H54 (cell line): ENCODE measurements around the gene SMYD3.
"Not testable (repeated sequence)": the region's sequence is repeated elsewhere in the genome, so short reads cannot be mapped to it uniquely, and the experiment has no call there.

ENCODE experiments used
- DNase-seq: peaks from one replicate; pipeline ENCODE4 v3.0.0; 2011; ENCODE audit warnings: low spot score, mixed read lengths; ENCODE audit not compliant: insufficient read length
- FAIRE-seq: peaks from 3 replicates; lab custom pipeline; 2011; peaks lifted over from hg19 to GRCh38; lab: Jason Lieb, UNC
- POLR2A ChIP-seq: IDR thresholded peaks from 2 replicates; pipeline ENCODE4 v1.6.1; 2011; ENCODE audit warnings: low read depth, mild to moderate bottlenecking, low read length

Gene SMYD3

DNA sequence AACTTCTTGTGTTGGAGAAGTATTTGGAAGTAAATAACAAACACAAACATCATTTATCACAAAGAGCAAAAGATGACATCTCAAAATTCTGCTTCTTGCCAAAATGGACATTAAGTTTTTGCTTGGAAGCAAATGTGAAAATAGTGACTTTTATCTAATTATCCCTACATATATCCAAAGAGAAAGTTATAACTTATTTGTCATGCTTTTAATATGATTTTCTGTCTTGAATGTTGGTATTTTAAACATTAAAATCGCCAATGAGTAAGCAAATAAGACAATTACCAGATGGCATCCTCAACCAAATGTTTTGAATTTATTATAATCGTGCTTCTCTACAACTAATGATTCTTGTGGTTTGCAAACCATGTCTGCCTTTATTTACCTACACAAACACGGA lies 758.0 kb downstream of the SMYD3 start:
- no peak for TF ChIP-seq POLR2A
- FAIRE-seq: no peak
- DNase-seq: no peak

DNA sequence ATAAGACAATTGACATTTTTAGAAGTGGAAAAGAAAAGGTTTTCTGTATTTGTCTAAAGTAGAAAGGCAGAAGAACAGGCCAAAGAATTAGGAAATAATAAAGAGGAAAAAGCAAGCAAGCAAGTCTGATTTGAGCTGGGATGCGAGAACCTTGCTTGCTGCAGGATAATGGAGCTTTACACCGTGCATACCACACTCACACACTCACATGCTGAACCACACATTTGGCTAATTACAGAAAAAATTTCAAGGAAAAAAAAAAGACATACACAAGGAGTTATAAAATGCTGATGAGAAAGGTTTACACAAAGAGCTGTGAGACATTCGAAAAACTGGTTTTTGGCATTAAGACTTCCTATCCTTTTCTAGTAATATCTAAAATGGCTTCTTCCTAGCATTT lies 758.4 kb downstream of the SMYD3 start:
- DNase-seq (no peak), FAIRE-seq (no peak)
- TF ChIP-seq POLR2A: no peak

DNA sequence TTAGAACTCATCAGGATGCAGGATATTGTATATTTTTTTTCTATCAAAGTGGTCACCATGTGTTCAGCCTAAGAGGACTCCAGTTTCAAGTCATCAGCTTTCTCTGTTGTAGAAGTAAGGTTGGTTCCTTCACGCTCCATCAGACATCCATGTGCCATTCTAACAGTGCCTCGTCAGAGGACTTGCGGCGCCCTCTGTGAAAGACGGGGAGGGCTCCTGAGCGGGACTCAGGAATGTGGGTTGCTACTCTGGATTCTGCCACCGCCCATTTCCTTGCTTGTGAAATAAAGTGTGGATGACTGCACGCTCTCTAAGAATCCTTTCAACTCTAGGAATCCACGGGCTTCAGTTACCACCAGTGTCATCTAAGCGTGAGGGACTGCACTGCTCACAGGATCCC lies 758.8 kb downstream of the SMYD3 start:
- DNase-seq (no peak), FAIRE-seq (no peak)
- TF ChIP-seq POLR2A: no peak

DNA sequence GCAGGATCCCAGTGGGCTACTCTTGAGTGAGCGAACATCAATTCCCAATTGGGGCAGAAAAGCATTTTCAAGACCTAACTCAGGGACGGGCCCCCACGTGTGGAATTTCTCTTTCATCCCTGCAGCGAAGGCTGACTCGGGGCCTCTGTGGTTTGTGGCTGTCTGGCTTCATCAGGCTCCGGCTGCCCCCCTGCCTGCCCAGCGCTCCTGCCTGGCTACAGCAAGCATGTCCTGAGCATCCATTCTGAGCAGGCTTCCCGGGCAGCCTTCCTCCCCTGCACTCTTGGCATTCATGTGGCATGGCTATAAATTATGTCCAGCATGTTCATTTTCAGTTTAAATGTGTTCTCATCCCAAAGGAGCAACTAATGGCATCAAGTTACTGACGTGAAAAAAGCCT lies 764.2 kb downstream of the SMYD3 start:
- FAIRE-seq (no peak), DNase-seq (no peak)
- TF ChIP-seq POLR2A: no peak

DNA sequence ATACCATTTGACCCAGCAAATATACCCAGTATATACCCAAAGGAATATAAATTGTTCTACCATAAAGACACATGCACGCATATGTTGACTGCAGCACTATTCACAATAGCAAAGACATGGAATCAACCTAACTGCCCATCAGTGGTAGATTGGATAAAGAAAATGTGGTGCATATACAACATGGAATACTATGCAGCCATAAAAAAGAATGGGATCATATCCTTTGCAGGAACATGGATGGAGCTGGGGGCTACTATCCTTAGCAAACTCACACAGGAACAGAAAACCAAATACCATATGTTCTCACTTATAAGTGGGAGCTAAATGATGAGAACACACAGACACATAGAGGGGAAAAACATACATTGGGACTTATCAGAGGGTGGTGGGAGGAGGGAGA lies 766.7 kb downstream of the SMYD3 start:
- not testable (repeated sequence) for FAIRE-seq, DNase-seq

DNA sequence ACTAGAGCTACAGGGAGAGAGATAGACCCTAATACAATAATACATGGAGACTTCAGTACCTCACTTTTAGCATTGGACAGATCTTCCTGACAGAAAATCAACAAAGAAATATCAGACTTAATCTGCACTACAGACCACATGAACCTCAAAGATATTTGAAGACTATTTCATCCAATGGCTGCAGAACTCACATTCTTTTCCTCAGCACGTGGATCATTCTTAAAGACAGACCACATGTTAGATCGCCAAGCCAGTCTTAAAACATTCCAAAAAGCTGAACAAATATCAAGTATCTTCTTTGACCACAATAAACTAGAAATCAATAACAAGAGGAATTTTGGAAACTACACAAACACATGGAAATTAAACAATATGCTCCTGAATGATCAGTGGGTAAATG lies 776.3 kb downstream of the SMYD3 start:
- FAIRE-seq: no peak
- no peak for TF ChIP-seq POLR2A
- no peak for DNase-seq

DNA sequence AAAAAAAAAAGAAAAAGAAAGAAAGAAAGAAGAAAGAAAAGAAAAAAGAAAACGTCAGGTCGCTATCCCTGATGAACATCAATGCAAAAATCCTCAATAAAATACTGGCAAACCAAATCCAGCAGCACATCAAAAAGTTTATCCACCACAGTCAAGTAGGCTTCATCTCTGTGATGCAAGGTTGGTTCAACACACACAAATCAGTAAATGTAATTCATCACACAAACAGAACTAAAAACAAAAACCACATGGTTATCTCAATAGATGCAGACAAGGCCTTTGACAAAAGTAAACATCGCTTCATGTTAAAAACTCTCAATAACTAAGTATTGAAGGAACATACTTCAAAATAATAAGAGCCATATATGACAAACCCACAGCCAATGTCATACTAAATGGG lies 779.0 kb downstream of the SMYD3 start:
- not testable (repeated sequence) for FAIRE-seq, DNase-seq

DNA sequence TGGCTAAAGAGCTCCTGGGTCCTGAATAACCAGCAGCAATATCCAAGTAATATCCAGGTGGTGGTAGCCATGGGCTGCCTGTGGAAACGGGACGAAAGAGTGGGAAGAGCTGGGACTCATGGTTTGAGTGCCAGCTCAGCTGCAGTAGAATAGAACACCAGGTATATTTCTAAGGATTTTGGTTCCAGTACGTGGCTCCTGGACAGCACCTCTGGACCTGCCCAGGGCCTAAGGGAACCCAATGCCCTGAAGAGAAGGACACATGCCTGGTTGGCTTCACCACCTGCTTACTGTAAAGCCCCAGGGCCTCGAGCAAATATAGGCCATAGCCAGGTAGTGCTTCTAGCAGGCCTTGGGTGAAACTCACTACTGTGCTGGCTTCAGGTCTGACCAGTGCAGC lies 785.6 kb downstream of the SMYD3 start:
- FAIRE-seq: no peak
- DNase-seq: no peak
- TF ChIP-seq POLR2A: no peak

DNA sequence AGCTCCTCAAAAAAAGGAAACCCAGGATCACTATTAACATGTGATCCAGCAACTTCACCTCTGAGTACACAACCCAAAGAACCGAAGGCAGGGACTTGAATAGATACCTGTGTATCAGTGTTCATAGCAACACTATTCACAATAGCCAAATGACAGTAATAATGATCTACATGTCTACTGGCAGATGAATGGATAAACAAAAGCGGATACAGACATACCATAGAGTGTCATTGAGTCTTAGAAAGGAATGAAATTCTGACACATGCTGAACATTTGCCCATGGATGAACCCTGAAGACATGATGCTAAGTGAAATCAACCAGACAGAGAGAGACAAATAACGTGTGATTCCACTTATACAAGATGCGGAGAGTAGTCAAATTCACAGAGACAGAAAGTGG lies 788.1 kb downstream of the SMYD3 start:
- TF ChIP-seq POLR2A: no peak
- no peak for FAIRE-seq

DNA sequence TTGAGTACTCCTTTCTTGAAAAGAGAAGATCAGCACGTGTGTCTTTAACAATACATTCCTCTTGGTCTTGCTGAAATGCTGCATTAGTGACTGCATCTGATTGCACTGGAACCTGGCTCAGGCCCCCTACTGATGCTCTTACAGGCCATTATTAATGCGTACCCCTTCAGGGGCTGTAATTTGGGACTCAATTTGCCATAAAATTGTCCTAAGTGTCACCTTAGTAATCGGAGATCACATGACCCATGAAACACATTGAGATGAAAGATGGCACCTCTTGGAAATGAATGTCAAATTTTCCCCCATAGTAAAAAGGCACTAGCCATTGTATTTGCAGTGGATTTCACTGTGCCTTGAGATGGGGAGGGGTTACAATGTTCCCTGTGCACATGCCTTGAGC lies 789.0 kb downstream of the SMYD3 start:
- no peak for FAIRE-seq
- DNase-seq: no peak
- TF ChIP-seq POLR2A: no peak

More for the DNA sequence above, 788.1 kb downstream of the SMYD3 start:
- DNase-seq: no peak

DNA sequence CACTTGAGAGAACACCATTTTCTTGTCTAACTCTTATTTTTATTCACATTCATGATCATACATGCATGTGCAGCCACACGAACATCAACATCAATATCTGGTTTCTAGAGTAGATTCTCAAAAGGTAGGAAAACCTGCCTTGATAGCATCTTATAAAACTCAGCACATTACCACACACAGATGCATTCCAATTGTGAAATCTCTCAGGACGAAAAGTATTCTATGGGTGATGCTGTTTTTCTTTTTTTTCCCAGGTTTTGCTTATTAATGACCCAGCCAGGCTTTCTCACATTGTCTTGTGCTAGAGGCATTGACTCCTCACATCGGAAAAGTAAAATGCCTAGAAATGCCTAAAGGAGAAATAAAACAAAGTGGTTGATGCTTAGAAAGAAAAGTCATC lies 789.5 kb downstream of the SMYD3 start:
- no peak for FAIRE-seq

DNA sequence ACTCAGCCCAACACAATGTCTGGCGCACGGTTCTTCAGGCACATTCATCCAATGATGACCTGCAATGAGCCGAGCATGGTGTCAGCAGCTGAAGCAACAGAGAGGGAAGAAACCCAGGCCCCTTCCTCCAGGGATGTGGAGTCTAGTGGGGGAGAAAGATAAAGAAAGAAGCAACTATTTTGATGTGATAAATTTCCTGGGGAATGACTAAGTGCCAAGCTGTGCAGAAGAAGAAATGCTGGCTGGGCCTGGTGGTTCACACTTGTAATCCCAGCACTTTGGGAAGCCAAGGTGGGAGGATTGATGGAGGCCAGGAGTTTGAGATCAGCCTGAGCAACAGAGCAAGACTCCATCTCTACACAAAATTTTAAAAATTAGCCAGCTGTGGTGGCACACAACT lies 790.5 kb downstream of the SMYD3 start:
- no peak for TF ChIP-seq POLR2A
- DNase-seq (no peak), FAIRE-seq (no peak)

More for the DNA sequence above, 789.5 kb downstream of the SMYD3 start:
- TF ChIP-seq POLR2A: no peak
- DNase-seq: no peak

DNA sequence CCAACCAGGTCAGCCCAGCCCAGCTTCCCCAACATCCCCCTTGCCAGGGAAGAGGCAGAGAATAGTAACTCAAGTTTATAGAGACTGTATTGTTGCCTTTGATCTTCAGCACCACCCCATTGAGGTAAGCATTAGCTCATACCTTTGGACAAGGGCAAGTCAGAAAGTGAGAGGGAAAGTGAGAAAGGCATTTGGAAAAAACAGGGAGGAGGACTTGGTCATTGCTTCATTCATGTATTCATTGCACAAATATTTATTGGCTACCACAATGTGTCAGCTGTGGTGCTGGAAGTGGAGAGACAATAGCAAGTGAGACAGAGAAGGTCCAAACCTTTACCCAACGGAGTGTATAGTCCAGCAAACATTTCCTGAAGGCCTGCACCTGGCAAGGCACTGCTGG lies 791.1 kb downstream of the SMYD3 start:
- FAIRE-seq (peak; percentile 74), DNase-seq (peak; percentile 64)
- no peak for TF ChIP-seq POLR2A

DNA sequence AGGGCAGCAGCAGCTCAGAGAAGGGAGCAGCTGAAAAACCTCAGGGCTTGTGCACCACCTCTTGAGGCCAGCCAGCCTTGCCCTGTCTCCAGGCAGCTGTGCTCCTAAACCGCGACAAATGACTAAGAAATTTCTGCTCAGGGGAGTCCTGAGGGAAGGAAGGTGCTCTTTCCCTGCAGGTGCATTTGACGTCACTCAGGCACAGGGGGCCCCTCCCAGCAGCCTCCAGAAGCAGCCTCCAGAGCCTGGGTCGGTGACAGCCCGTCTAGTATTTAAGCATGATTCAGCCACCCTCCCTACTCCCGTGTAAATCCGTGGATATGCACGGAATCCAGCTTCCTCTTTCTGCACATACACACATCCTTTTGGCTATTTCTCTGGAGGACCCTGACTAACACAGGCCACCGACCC lies 791.8 kb downstream of the SMYD3 start:
- DNase-seq (peak; percentile 25), FAIRE-seq (no peak)
- no peak for TF ChIP-seq POLR2A

DNA sequence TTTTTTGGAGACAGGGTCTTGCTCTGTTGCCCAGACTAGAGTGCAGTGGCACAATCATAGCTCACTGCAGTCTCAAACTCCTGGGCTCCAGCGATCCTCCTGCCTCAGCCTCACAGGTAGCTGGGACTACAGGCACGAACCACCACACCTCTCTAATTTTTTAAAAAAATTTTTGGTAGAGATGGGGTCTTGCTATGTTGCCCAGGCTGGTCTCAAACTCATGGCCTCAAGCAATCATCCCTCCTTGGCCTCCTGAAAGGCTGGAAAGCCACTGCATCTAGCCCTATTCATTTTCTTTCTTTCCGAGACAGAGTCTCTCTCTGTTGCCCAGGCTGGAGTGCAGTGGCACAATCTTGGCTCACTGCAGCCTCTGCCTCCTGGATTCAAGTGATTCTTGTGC lies 793.1 kb downstream of the SMYD3 start:
- not testable (repeated sequence) for FAIRE-seq

More for the DNA sequence above, 793.1 kb downstream of the SMYD3 start:
- not testable (repeated sequence) for DNase-seq
